Spleen (tissue), 11 donors: Measurements from ENCODE around the gene ZNF91. TPM values are rescaled to one million over a fixed set of nuclear protein-coding genes. Genes with fewer than 3 reads are reported as not detected.

ENCODE experiments used
- DNase-seq: peaks from one replicate; pipeline ENCODE4 v3.0.0-alpha.2; 2020
- H3K27ac ChIP-seq, 8 donors: fragments of 200-600 bp; sonication (generic) in 7 of 8; 1 replicate in 4 of 8; 2 replicates in 4 of 8; pipeline versions ENCODE4 v1.5.0 to v1.8.0; 2016 to 2021; ENCODE audit warnings: inconsistent platforms in 4 of 8, mild to moderate bottlenecking in 4 of 8, moderate library complexity in 1 of 8
- H3K27me3 ChIP-seq, 7 donors: fragments of 200-600 bp; sonication (generic) in 6 of 7; replicated peaks in 1 of 7; 1 replicate in 4 of 7; 2 replicates in 3 of 7; pipeline versions ENCODE4 v1.5.0 to v1.8.0; 2016 to 2021; ENCODE audit warnings: inconsistent platforms in 3 of 7, mild to moderate bottlenecking in 1 of 7
- H3K36me3 ChIP-seq, 6 donors: fragments of 200-600 bp; sonication (generic) in 5 of 6; 1 replicate in 4 of 6; 2 replicates in 2 of 6; pipeline versions ENCODE4 v1.5.0 to v1.8.0; 2016 to 2021; ENCODE audit warnings: inconsistent platforms in 2 of 6
- H3K4me1 ChIP-seq, 6 donors: fragments of 200-600 bp; sonication (generic) in 5 of 6; 1 replicate in 3 of 6; 2 replicates in 3 of 6; pipeline versions ENCODE4 v1.5.0 to v1.8.0; 2016 to 2021; ENCODE audit warnings: inconsistent platforms in 3 of 6
- H3K4me3 ChIP-seq, 8 donors: fragments of 200-600 bp; sonication (generic) in 7 of 8; 1 replicate in 4 of 8; 2 replicates in 4 of 8; pipeline versions ENCODE4 v1.5.0 to v1.8.0; 2016 to 2021; ENCODE audit warnings: inconsistent platforms in 4 of 8, mild to moderate bottlenecking in 4 of 8, moderate library complexity in 2 of 8
- H3K9me3 ChIP-seq, 8 donors: fragments of 200-600 bp; sonication (generic) in 7 of 8; 1 replicate in 4 of 8; 2 replicates in 4 of 8; pipeline versions ENCODE4 v1.5.0 to v1.8.0; 2016 to 2021; ENCODE audit warnings: inconsistent platforms in 4 of 8
- POLR2A ChIP-seq, 3 donors: fragments of 450-650 bp; IDR thresholded peaks; one replicate each; pipeline ENCODE4 v1.5.1; 2017; ENCODE audit warnings: antibody characterized with exemption in 3 of 3, mild to moderate bottlenecking in 1 of 3
- POLR2AphosphoS5 ChIP-seq, 3 donors: sonication (generic); formaldehyde crosslinking; IDR thresholded peaks; one replicate each; pipeline ENCODE4 v1.5.1; 2017; ENCODE audit warnings: antibody characterized with exemption in 3 of 3
- WGBS, 5 donors: extraction: QIAGEN DNeasy Blood & Tissue Kit in 3 of 5; methylation state at CpG; one replicate each; pipeline versions ENCODE4 v1.1.5 to v1.1.7; 2013 to 2018; 5-methylcytosine and 5-hydroxymethylcytosine counted together
- intact Hi-C: fragments of 100-400 bp; cut with DNase I; formaldehyde crosslinking; loops from one replicate; pipeline ENCODE4 v1.15.0; 2023; ENCODE audit warnings: low total_unique reads
- polyA plus RNA-seq, 3 donors: library from polyadenylated mRNA; stranded (reverse); fragments of 200-250 nt; gene quantifications; one replicate each; pipeline ENCODE4 v1.2.1, GENCODE V29; 2013
- total RNA-seq, 7 donors: library from RNA; depleted of rRNA in 3 of 7; stranded (reverse); fragments of >200 nt in 3 of 7; fragmentation: NEBNext Ultra II Directional in 4 of 7; extraction: Animal tissue kit (Norgen Biotek cat#: 25700) in 4 of 7; gene quantifications; one replicate each; pipeline versions ENCODE4 v1.1.0 to v1.2.1, GENCODE V29; 2016 to 2021
- TF ChIP-seq, protein P1 (sequence below), 11 experiments: fragments of 200-600 bp in 7 of 11; fragments of 450-650 bp in 4 of 11; sonication (generic) in 4 of 11; IDR thresholded peaks in 8 of 11; conservative IDR thresholded peaks in 3 of 11; 1 replicate in 7 of 11; 2 replicates in 4 of 11; pipeline versions ENCODE4 v1.4.0 to v1.8.0; 2016 to 2021; ENCODE audit warnings: antibody characterized with exemption in 11 of 11, inconsistent platforms in 4 of 11, mild to moderate bottlenecking in 1 of 11
- donor health status: healthy with polysubstance abuse.
- donor health status: DM: no; HTN: no; CAD: no; lungs with moderate emphysema.
- donor health status: DM: no; HTN: no; CAD: no.
- donor health status: Bipolar disorder and iron deficiency.
- donor health status: healthy.
- donor health status: DM: no; HTN: no; CAD: no.
- donor health status: DM: yes; HTN: yes; CAD: no.

Gene ZNF91
- total and polyA plus RNA-seq, 10 donors: 8.4 to 99.4 (median 58.6) TPM

DNA sequence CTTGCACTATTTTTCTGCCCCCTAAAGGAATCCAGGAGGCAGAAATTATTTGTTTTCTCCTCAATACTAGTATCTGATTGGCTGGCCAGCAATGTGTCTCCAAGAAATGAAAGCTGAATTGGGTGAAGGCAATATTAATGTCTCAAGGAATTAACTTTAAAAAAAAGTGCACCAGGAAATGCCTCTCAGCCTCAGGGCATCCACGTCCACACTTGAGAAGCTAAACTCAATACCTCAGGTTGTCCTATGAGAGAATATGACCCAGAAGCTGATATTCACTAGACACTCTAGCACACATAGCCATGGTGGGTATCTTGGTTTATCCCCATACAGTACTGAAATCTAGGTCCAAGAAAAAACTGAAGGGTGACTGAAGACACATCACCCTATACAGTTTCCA lies 2.1 kb downstream of the ZNF91 start:
- no peak overlapping the region for H3K4me3 ChIP-seq
- WGBS, 5 donors: 70 to 86% (median 78%) methylated on average over 1 of the region's 1 CpG
- H3K4me1 ChIP-seq: peaks cover 12 to 71% (median 49%) of the 10 kb centered on the region in 6 donors
- no peaks in the 10 kb centered on the region for H3K27me3 ChIP-seq
- DNase-seq: no peak
- intact Hi-C loops: loop anchor here (10.0 kb wide), 1 partner anchor 118 kb away; no protein-coding TSS in a partner anchor
- H3K36me3 ChIP-seq: peaks cover 0 to 46% (median 12%) of the 10 kb centered on the region in 6 donors
- TF ChIP-seq, protein P1, sequence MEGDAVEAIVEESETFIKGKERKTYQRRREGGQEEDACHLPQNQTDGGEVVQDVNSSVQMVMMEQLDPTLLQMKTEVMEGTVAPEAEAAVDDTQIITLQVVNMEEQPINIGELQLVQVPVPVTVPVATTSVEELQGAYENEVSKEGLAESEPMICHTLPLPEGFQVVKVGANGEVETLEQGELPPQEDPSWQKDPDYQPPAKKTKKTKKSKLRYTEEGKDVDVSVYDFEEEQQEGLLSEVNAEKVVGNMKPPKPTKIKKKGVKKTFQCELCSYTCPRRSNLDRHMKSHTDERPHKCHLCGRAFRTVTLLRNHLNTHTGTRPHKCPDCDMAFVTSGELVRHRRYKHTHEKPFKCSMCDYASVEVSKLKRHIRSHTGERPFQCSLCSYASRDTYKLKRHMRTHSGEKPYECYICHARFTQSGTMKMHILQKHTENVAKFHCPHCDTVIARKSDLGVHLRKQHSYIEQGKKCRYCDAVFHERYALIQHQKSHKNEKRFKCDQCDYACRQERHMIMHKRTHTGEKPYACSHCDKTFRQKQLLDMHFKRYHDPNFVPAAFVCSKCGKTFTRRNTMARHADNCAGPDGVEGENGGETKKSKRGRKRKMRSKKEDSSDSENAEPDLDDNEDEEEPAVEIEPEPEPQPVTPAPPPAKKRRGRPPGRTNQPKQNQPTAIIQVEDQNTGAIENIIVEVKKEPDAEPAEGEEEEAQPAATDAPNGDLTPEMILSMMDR (IDR thresholded peaks at IDR 0.05 in 8 of 11, conservative IDR thresholded peaks at IDR 0.05 in 3 of 11): no peak
- TF ChIP-seq POLR2A (IDR thresholded peaks at IDR 0.05): no peak
- no peak for TF ChIP-seq POLR2AphosphoS5 (IDR thresholded peaks at IDR 0.05)
- peaks cover 0 to 32% (median 14%) of the 10 kb centered on the region in 8 donors for H3K9me3 ChIP-seq
- no peak overlapping the region for H3K27ac ChIP-seq

DNA sequence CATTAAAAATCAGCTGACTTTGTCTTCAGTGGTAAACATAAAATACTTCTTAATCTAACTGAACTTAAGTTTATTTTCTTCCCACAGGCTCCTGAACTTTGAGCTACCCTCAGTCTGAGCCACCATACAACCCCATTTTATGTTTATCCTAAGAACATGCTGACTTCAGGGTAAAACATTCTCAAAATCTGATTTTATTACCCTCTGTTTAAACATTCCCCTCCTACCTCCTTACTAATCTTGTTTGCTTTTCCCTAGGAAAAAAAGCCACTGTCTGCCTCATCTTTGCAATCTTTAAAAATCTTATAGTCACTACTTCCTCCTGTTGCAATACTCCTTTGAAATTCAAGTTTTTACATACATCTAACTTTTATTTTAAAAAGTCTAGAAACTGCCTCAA lies 4.0 kb downstream of the ZNF91 start:
- H3K27ac ChIP-seq: no peak overlapping the region
- peaks cover 2 to 50% (median 33%) of the 10 kb centered on the region in 8 donors for H3K9me3 ChIP-seq
- no peak overlapping the region for H3K4me3 ChIP-seq
- H3K4me1 ChIP-seq: peaks cover 12 to 71% (median 49%) of the 10 kb centered on the region in 6 donors
- TF ChIP-seq POLR2A (IDR thresholded peaks at IDR 0.05) (no peak), POLR2AphosphoS5 (IDR thresholded peaks at IDR 0.05) (no peak)
- TF ChIP-seq, protein P1 (IDR thresholded peaks at IDR 0.05 in 8 of 11, conservative IDR thresholded peaks at IDR 0.05 in 3 of 11): no peak
- H3K27me3 ChIP-seq: no peaks in the 10 kb centered on the region
- intact Hi-C loops: loop anchor here (10.0 kb wide), 1 partner anchor 116 kb away; no protein-coding TSS in a partner anchor
- peaks cover 3 to 65% (median 30%) of the 10 kb centered on the region in 6 donors for H3K36me3 ChIP-seq
- DNase-seq: no peak

DNA sequence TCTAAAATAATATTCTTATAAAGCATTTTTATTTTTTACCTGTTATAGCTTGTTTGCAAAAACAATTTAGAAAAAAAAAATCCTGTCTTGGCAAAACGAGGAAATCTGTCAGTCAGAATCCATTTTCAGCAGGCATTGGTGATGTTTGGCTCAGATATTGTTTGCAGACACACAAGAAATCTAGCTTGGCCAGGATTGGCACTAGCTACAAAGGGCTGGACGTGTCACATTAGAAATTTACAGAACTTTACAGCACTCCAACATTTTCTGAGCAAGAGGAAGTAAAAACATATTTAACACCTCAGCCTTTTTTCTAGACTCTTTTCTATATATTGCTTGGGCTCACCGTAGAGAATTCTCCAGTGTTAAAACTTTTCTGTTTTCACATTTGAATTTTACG lies 9.9 kb downstream of the ZNF91 start:
- WGBS, 5 donors: 80 to 96% (median 94%) methylated on average over 4 of the region's 4 CpGs
- H3K27me3 ChIP-seq: no peaks in the 10 kb centered on the region
- H3K36me3 ChIP-seq: peaks cover 12 to 100% (median 70%) of the 10 kb centered on the region in 6 donors
- peaks cover 24 to 100% (median 90%) of the 10 kb centered on the region in 8 donors for H3K9me3 ChIP-seq
- no peak overlapping the region for H3K27ac ChIP-seq
- intact Hi-C loops: no loop called here
- no peak overlapping the region for H3K4me3 ChIP-seq
- TF ChIP-seq, protein P1 (IDR thresholded peaks at IDR 0.05 in 8 of 11, conservative IDR thresholded peaks at IDR 0.05 in 3 of 11): no peak
- TF ChIP-seq POLR2A (IDR thresholded peaks at IDR 0.05): no peak
- no peak for TF ChIP-seq POLR2AphosphoS5 (IDR thresholded peaks at IDR 0.05)
- DNase-seq: no peak
- H3K4me1 ChIP-seq: peaks cover 0 to 21% (median 8%) of the 10 kb centered on the region in 6 donors

DNA sequence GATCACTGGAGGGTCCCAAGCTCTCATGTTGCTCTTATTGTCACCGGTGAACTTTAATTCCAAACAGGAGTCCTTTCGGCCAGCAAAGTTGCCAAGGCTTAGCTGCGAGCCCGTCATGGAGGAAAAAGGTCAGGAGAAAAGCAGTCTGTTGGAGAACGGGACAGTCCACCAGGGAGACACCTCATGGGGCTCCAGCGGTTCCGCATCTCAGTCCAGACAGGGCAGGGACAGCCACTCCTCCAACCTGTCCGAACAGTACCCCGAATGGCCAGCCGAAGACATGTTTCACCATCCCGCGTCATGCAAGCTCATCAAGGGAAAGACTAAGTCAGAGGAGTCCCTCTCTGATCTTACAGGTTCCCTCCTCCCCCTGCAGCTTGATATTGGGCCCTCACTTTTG lies 10.4 kb downstream of the ZNF91 start:
- Histone ChIP-seq H3K27me3 (no peaks in the 10 kb centered on the region), H3K9me3 (peaks cover 24 to 100% (median 91%) of the 10 kb centered on the region in 8 donors), H3K27ac (no peak overlapping the region), H3K36me3 (peaks cover 12 to 100% (median 72%) of the 10 kb centered on the region in 6 donors), H3K4me3 (no peak overlapping the region), H3K4me1 (peaks cover 0 to 15% (median 7%) of the 10 kb centered on the region in 6 donors)
- TF ChIP-seq, protein P1 (IDR thresholded peaks at IDR 0.05 in 8 of 11, conservative IDR thresholded peaks at IDR 0.05 in 3 of 11): no peak
- no peak for TF ChIP-seq POLR2AphosphoS5 (IDR thresholded peaks at IDR 0.05)
- no peak for TF ChIP-seq POLR2A (IDR thresholded peaks at IDR 0.05)
- DNase-seq: no peak
- intact Hi-C loops: no loop called here
- 96 to 99% (median 98%) methylated on average over 11 to 12 of the region's 12 CpGs for WGBS, 5 donors
